ENCODE results near the gene RSPO1. TPM values are rescaled to one million over a fixed set of nuclear protein-coding genes. Genes with fewer than 3 reads are reported as not detected.

Gene RSPO1
- total and polyA plus RNA-seq, 4 donors: 0.06 to 0.14 (median 0.08) TPM; not detected in 1

- H3K36me3 ChIP-seq (ENCODE audit: control insufficient read depth in 4 of 4, insufficient read depth in 3 of 4, low read depth in 1 of 4, low read length in 3 of 4): no peaks in the 10 kb centered on the region
- WGBS: 72% methylated on average over 5 of the region's 5 CpGs
- H3K4me1 ChIP-seq (ENCODE audit: control insufficient read depth in 4 of 4, insufficient read depth in 4 of 4, low read length in 3 of 4): no peaks in the 10 kb centered on the region
- no peak for DNase-seq (ENCODE audit: low spot score)
- TF ChIP-seq FOXA2 (IDR thresholded peaks at IDR 0.05) (no peak), YY1 (IDR thresholded peaks at IDR 0.05) (no peak), JUND (IDR thresholded peaks at IDR 0.05) (no peak), TAF1 (conservative IDR thresholded peaks at IDR 0.05) (no peak), MAX (IDR thresholded peaks at IDR 0.05) (no peak), GABPA (IDR thresholded peaks at IDR 0.05 in 1 of 2, conservative IDR thresholded peaks at IDR 0.05 in 1 of 2) (no peak), ATF3 (IDR thresholded peaks at IDR 0.05) (no peak)
- no peak overlapping the region for H3K27ac ChIP-seq (ENCODE audit: low read depth in 1 of 2, low read length in 2 of 2)
- no peak overlapping the region for H3K4me3 ChIP-seq (ENCODE audit: low read depth in 1 of 3, low read length in 3 of 3)
- peaks cover 0 to 5% (median 0%) of the 10 kb centered on the region in 4 donors for H3K27me3 ChIP-seq (ENCODE audit: control insufficient read depth in 4 of 4, insufficient read depth in 4 of 4, low read length in 3 of 4)
- H3K9ac ChIP-seq (ENCODE audit: low read depth in 1 of 2, low read length in 2 of 2): no peak overlapping the region
- H3K9me3 ChIP-seq (ENCODE audit: control insufficient read depth in 4 of 4, low read length in 3 of 4): no peaks in the 10 kb centered on the region
Measured at GRCh38 chr1:37650173-37650572, 15.5 kb upstream of the RSPO1 start.

GRCh38 chr1:37647281-37647680 lies 12.6 kb upstream of the RSPO1 start:
- H3K9ac ChIP-seq (ENCODE audit: low read depth in 1 of 2, low read length in 2 of 2): no peak overlapping the region
- no peaks in the 10 kb centered on the region for H3K4me1 ChIP-seq (ENCODE audit: control insufficient read depth in 4 of 4, insufficient read depth in 4 of 4, low read length in 3 of 4)
- no peak for TF ChIP-seq MAX (IDR thresholded peaks at IDR 0.05)
- TF ChIP-seq REST (IDR thresholded peaks at IDR 0.05): no peak
- TF ChIP-seq TAF1 (conservative IDR thresholded peaks at IDR 0.05): no peak
- TF ChIP-seq HNF4A (conservative IDR thresholded peaks at IDR 0.05): no peak
- TF ChIP-seq RAD21 (IDR thresholded peaks at IDR 0.05): no peak
- TF ChIP-seq ATF3 (IDR thresholded peaks at IDR 0.05): no peak
- no peak for TF ChIP-seq YY1 (IDR thresholded peaks at IDR 0.05)
- TF ChIP-seq RXRA (IDR thresholded peaks at IDR 0.05): no peak
- TF ChIP-seq EGR1 (IDR thresholded peaks at IDR 0.05; ENCODE audit: low read depth in 2 of 2): no peak
- no peak for TF ChIP-seq FOXA2 (IDR thresholded peaks at IDR 0.05)
- TF ChIP-seq CTCF (IDR thresholded peaks at IDR 0.05; ENCODE audit: low read depth, low read length, missing input control): no peak
- no peak for TF ChIP-seq ZBTB33 (IDR thresholded peaks at IDR 0.05)
- no peak for TF ChIP-seq GABPA (IDR thresholded peaks at IDR 0.05 in 1 of 2, conservative IDR thresholded peaks at IDR 0.05 in 1 of 2)
- no peak for TF ChIP-seq NR2F2 (IDR thresholded peaks at IDR 0.05)
- TF ChIP-seq FOXA1 (IDR thresholded peaks at IDR 0.05): no peak
- no peak for TF ChIP-seq HNF4G (IDR thresholded peaks at IDR 0.05)
- no peak for TF ChIP-seq JUND (IDR thresholded peaks at IDR 0.05)
- TF ChIP-seq SP1 (IDR thresholded peaks at IDR 0.05): no peak
- DNase-seq (ENCODE audit: low spot score): no peak
- peaks cover 0 to 5% (median 0%) of the 10 kb centered on the region in 4 donors for H3K9me3 ChIP-seq (ENCODE audit: control insufficient read depth in 4 of 4, low read length in 3 of 4)
- no peak overlapping the region for H3K27ac ChIP-seq (ENCODE audit: low read depth in 1 of 2, low read length in 2 of 2)
- no peak overlapping the region for H3K4me3 ChIP-seq (ENCODE audit: low read depth in 1 of 3, low read length in 3 of 3)
- H3K27me3 ChIP-seq (ENCODE audit: control insufficient read depth in 4 of 4, insufficient read depth in 4 of 4, low read length in 3 of 4): peaks cover 0 to 11% (median 0%) of the 10 kb centered on the region in 4 donors
- no peaks in the 10 kb centered on the region for H3K36me3 ChIP-seq (ENCODE audit: control insufficient read depth in 4 of 4, insufficient read depth in 3 of 4, low read depth in 1 of 4, low read length in 3 of 4)
- 83% methylated on average over 7 of the region's 7 CpGs for WGBS

Measured in liver (tissue), 9 donors.